Heart right ventricle (tissue), 16 donors: ENCODE data around the gene FBN3. TPM values are rescaled to one million over a fixed set of nuclear protein-coding genes. Genes with fewer than 3 reads are reported as not detected.

Experiments
- ATAC-seq, 8 donors: fragments of 200-7000 bp; cut with Tn5 transposase; one replicate each; pipeline ENCODE4 v1.9.1; 2020; ENCODE audit warnings: mild to moderate bottlenecking in 8 of 8, moderate library complexity in 8 of 8, moderate number of reproducible peaks in 1 of 8
- DNase-seq, 2 donors: peaks; one replicate each; pipeline ENCODE4 v3.0.0-alpha.2; 2020
- H3K27ac ChIP-seq, 10 donors: fragments of 200-600 bp; sonication (generic) in 2 of 10; one replicate each; pipeline versions ENCODE4 v1.5.0 to v1.8.0; 2020 to 2022; ENCODE audit warnings: mild to moderate bottlenecking in 3 of 10
- H3K27me3 ChIP-seq, 7 donors: fragments of 200-600 bp; one replicate each; pipeline ENCODE4 v1.8.0; 2021 to 2022; ENCODE audit warnings: mild to moderate bottlenecking in 2 of 7
- H3K36me3 ChIP-seq, 9 donors: fragments of 200-600 bp; sonication (generic) in 1 of 9; one replicate each; pipeline versions ENCODE4 v1.5.0 to v1.8.0; 2020 to 2022; ENCODE audit warnings: mild to moderate bottlenecking in 2 of 9
- H3K4me1 ChIP-seq, 9 donors: fragments of 200-600 bp; sonication (generic) in 1 of 9; one replicate each; pipeline versions ENCODE4 v1.5.0 to v1.8.0; 2020 to 2022; ENCODE audit warnings: mild to moderate bottlenecking in 4 of 9
- H3K4me3 ChIP-seq, 10 donors: fragments of 200-600 bp; sonication (generic) in 2 of 10; one replicate each; pipeline versions ENCODE4 v1.5.0 to v1.8.0; 2020 to 2022; ENCODE audit warnings: mild to moderate bottlenecking in 7 of 10, moderate library complexity in 2 of 10
- H3K9me3 ChIP-seq, 11 donors: fragments of 200-600 bp in 10 of 11; sonication (generic) in 2 of 11; one replicate each; pipeline versions ENCODE4 v1.5.0 to v1.8.0; 2013 to 2022; ENCODE audit warnings: mild to moderate bottlenecking in 2 of 11, control low read depth in 1 of 11, moderate library complexity in 1 of 11
- WGBS, 2 donors: extraction: QIAGEN DNeasy Blood & Tissue Kit; methylation state at CpG; one replicate each; pipeline ENCODE4 v1.1.7; 2013; ENCODE audit warnings: inconsistent platforms in 1 of 2; 5-methylcytosine and 5-hydroxymethylcytosine counted together
- intact Hi-C, 10 donors: fragments of 100-400 bp; cut with DNase I; formaldehyde crosslinking; loops; one replicate each; pipeline versions ENCODE4 v1.11.1 to v1.14.2; 2022
- polyA plus RNA-seq, 2 donors: library from polyadenylated mRNA; stranded (reverse); fragments of 200-250 nt; gene quantifications; one replicate each; pipeline ENCODE4 v1.2.3, GENCODE V29; 2013
- total RNA-seq, 10 donors: library from RNA; stranded (reverse); fragmentation: NEBNext Ultra II Directional in 3 of 10; extraction: Animal tissue kit (Norgen Biotek cat#: 25700) in 3 of 10; gene quantifications; one replicate each; pipeline versions ENCODE4 v1.2.1 to v1.2.4, GENCODE V29; 2021 to 2023
- TF ChIP-seq, protein P1 (sequence below), 9 donors: fragments of 200-600 bp; sonication (generic) in 2 of 9; IDR thresholded peaks; one replicate each; pipeline versions ENCODE4 v1.5.0 to v1.8.0; 2021 to 2022; ENCODE audit warnings: antibody characterized with exemption in 9 of 9, mild to moderate bottlenecking in 5 of 9, moderate library complexity in 1 of 9
- donor health status: Arrhythmogenic right ventricular cardiomyopathy.
- donor health status: ischemic (EF 13 %, LVEDD 7.1; RV severe dilation, severe dysfunction).
- donor health status: healthy with polysubstance abuse.
- donor health status: DM: no; HTN: yes; CAD: no.
- donor health status: DM: no; HTN: no; CAD: no.
- donor health status: ischemic (EF 25% LVEDD 6.9; RV normal size, moderate dysfunction).
- donor health status: ischemic (EF 25% LVEDD 5.7; RV mildly dilated, moderate dysfunction).
- donor health status: healthy.
- donor health status: DM: yes; HTN: yes; CAD: no.
- donor health status: Ischemic cardiomyopathy.
- donor health status: ischemic (EF 35%, LVEDD 5.7; RV mildly dilated, moderate dysfunction).
- donor health status: nonischemic (EF 11% LVEDD 7.7; RV severe dilation, severe dysfunction).
- donor health status: DM: yes; HTN: yes; CAD: no.
- donor health status: PGD.
- donor health status: ischemic (EF 29% LVEDD 5.4; RV normal size, mild dysfunction).
- donor health status: nonischemic (EF 23%, LVEDD 6.1; RV moderate dilation, normal function).

Gene FBN3
- total and polyA plus RNA-seq, 12 donors, result 0.05 to 0.26 (median 0.06) TPM; not detected in 9

GRCh38 chr19:8050274-8051096 lies 98.9 kb downstream of the FBN3 start:
- Histone ChIP-seq H3K9me3 (no peaks in the 10 kb centered on the region), H3K27me3 (peaks cover 0 to 41% (median 21%) of the 10 kb centered on the region in 7 donors), H3K4me3 (peak overlapping the region in 9 of 10 donors; percentile 17 to 48 (median 31)), H3K27ac (no peak overlapping the region), H3K36me3 (no peaks in the 10 kb centered on the region), H3K4me1 (peaks cover 0 to 14% (median 5%) of the 10 kb centered on the region in 9 donors)
- TF ChIP-seq, protein P1, sequence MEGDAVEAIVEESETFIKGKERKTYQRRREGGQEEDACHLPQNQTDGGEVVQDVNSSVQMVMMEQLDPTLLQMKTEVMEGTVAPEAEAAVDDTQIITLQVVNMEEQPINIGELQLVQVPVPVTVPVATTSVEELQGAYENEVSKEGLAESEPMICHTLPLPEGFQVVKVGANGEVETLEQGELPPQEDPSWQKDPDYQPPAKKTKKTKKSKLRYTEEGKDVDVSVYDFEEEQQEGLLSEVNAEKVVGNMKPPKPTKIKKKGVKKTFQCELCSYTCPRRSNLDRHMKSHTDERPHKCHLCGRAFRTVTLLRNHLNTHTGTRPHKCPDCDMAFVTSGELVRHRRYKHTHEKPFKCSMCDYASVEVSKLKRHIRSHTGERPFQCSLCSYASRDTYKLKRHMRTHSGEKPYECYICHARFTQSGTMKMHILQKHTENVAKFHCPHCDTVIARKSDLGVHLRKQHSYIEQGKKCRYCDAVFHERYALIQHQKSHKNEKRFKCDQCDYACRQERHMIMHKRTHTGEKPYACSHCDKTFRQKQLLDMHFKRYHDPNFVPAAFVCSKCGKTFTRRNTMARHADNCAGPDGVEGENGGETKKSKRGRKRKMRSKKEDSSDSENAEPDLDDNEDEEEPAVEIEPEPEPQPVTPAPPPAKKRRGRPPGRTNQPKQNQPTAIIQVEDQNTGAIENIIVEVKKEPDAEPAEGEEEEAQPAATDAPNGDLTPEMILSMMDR (IDR thresholded peaks at IDR 0.05), result no peak
- DNase-seq (peak; percentile 67 to 84), ATAC-seq (peak; percentile 85 to 93 (median 90))
- 8% methylated on average over 42 to 49 of the region's 49 CpGs for WGBS, 2 donors
- intact Hi-C loops, result no loop called here

DNA sequence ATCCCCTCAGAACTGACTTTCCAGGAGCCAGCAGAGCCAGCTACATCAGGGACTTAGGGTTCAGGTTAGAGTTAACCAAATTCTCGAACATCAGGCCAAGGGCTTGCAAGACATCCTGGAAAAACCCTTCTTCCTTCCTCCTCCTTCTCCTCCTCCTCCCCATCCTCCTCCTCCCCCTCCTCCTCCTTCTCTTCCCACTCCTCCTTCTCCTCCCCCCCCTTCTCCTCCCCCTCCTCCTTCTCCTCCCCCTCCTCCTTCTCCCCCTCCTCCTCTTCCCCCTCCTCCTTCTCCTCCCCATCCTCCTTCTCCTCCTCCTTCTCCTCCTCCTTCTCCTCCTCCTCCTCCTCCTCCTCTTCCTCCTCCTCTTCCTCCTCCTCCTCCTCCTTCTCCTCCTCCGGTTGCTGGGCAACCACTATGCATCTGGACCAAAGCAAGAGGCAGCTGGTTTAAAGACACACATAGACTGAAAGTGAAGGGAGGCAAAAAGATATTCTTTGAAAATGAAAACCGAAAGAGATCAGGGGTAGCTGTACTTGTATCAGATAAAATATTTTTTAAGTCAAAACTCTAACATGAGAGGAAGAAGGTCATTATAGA lies 102.7 kb downstream of the FBN3 start:
- TF ChIP-seq, protein P1 (IDR thresholded peaks at IDR 0.05), result no peak
- Histone ChIP-seq H3K9me3 (no peaks in the 10 kb centered on the region), H3K4me3 (no peak overlapping the region), H3K36me3 (no peaks in the 10 kb centered on the region), H3K27ac (no peak overlapping the region), H3K4me1 (peaks cover 0 to 14% (median 5%) of the 10 kb centered on the region in 9 donors), H3K27me3 (peaks cover 0 to 45% (median 20%) of the 10 kb centered on the region in 7 donors)
- DNase-seq (no peak), ATAC-seq (no peak)
- 50 to 58% methylated on average over 2 to 3 of the region's 3 CpGs for WGBS, 2 donors
- intact Hi-C loops, result no loop called here

DNA sequence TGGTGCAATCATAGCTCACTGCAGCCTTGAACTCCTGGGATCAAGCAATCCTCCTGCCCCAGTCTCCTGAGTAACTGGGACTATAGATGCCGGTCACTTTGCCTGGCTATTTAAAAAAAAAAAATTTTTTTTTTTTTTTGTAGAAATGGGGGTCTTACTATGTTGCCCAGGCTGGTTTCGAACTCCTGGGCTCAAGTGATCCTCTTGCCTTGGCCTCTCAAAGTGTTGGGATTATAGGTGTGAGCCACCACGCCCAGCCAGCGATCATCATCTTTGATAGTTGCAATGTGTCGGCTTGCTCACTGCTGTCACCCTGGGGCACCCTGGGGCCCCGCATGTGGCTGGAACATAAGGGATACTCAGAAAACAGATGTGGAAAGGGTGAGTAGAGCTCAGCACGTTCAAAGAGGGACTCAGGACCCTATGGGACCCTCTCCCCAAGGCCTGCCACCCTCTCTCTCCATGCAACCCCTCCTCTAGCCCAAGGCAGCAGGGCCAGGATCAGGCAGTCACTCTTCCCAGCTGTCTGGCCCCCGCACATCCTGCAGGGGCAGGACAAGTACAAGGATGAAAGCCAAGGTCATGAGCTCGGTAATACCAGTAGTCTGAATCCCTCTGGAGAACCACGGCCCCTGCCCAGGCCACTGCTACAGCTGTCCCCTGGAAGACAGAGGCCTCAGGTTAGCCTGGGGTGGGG lies 103.4 kb downstream of the FBN3 start:
- H3K36me3 ChIP-seq, result no peaks in the 10 kb centered on the region
- no peak overlapping the region for H3K27ac ChIP-seq
- intact Hi-C loops, result no loop called here
- peaks cover 0 to 43% (median 21%) of the 10 kb centered on the region in 7 donors for H3K27me3 ChIP-seq
- TF ChIP-seq, protein P1 (IDR thresholded peaks at IDR 0.05), result no peak
- H3K9me3 ChIP-seq, result no peaks in the 10 kb centered on the region
- peaks cover 0 to 12% (median 5%) of the 10 kb centered on the region in 9 donors for H3K4me1 ChIP-seq
- ATAC-seq (no peak), DNase-seq (no peak)
- WGBS, 2 donors, result 62 to 64% methylated on average over 10 of the region's 10 CpGs
- no peak overlapping the region for H3K4me3 ChIP-seq

DNA sequence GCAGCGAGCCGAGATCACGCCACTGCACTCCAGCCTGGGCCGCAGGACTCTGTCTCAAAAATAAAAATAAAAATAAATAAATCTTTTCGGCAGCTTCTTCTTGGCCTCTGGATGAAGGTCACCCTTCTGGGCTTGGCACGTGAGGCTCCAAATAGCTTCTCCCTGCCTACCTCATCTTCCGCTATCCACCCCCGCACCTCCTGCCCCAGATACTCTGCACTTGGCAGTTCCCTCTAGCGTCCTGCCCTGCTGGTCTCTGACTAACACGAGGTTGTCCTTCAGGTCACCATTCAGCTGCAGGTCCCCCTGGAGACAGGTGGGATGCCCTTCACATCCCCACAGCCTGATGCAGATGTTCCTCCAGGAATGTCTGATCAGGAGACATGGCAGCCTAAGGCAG lies 105.4 kb downstream of the FBN3 start:
- 78 to 80% methylated on average over 10 of the region's 10 CpGs for WGBS, 2 donors
- Histone ChIP-seq H3K9me3 (no peaks in the 10 kb centered on the region), H3K4me1 (no peaks in the 10 kb centered on the region), H3K27me3 (peaks cover 0 to 26% (median 5%) of the 10 kb centered on the region in 7 donors), H3K36me3 (no peaks in the 10 kb centered on the region), H3K27ac (no peak overlapping the region), H3K4me3 (no peak overlapping the region)
- no peak for DNase-seq
- TF ChIP-seq, protein P1 (IDR thresholded peaks at IDR 0.05), result no peak
- intact Hi-C loops, result no loop called here
- ATAC-seq, result no peak
